ENCODE results near the gene WIF1. TPM values are rescaled to one million over a fixed set of nuclear protein-coding genes. Genes with fewer than 3 reads are reported as not detected.

The WIF1 gene
- total and polyA plus RNA-seq, 2 of the 8 experiments (the other 6 are each of a cell fraction or from before 2014, with no cell fraction given): 1.8 to 9.1 TPM

- Histone ChIP-seq H4K20me1 (replicated peaks in 1 of 2; ENCODE audit: control insufficient read depth in 1 of 2, insufficient read depth in 2 of 2, low read length in 2 of 2) (peaks cover 0 to 2% of the 10 kb centered on the region in 2 experiments), H2AK5ac (ENCODE audit: low read depth, low read length) (no peak overlapping the region), H3K9me3 (ENCODE audit: insufficient read depth in 2 of 2, low read depth in 1 of 2, low read length in 1 of 2) (no peaks in the 10 kb centered on the region), H3K36me3 (ENCODE audit: control insufficient read depth in 2 of 4, insufficient read depth in 4 of 4, low read length in 3 of 4) (no peaks in the 10 kb centered on the region), H2BK120ac (replicated peaks; ENCODE audit: low read depth, low read length) (no peak overlapping the region), H2BK15ac (ENCODE audit: low read length) (no peak overlapping the region), H3K23me2 (ENCODE audit: low read depth, low read length) (peaks cover 3% of the 10 kb centered on the region; the same call in 1 of the 2 replicates), H3K4me3 (ENCODE audit: extremely low read depth in 1 of 4, insufficient read depth in 2 of 4, low read depth in 3 of 4, low read length in 4 of 4) (no peak overlapping the region), H3K23ac (ENCODE audit: insufficient read length) (no peak overlapping the region), H3K18ac (ENCODE audit: extremely low read depth, low read length) (no peak overlapping the region), H4K91ac (replicated peaks; ENCODE audit: insufficient read length, low read length) (no peak overlapping the region), H3K4me1 (replicated peaks in 1 of 4; ENCODE audit: control insufficient read depth in 3 of 4, insufficient read depth in 4 of 4, low read length in 3 of 4) (no peaks in the 10 kb centered on the region; a peak in 1 of 7 replicates), H3K27me3 (replicated peaks in 1 of 4; ENCODE audit: control insufficient read depth in 3 of 4, extremely low read depth in 1 of 4, insufficient read depth in 3 of 4, low read length in 3 of 4) (peaks cover 0 to 14% (median 11%) of the 10 kb centered on the region in 4 experiments; a peak in 6 of 7 replicates), H2BK12ac (ENCODE audit: low read depth, low read length) (no peak overlapping the region), H2BK5ac (ENCODE audit: low read depth, low read length) (no peak overlapping the region), H2BK20ac (ENCODE audit: low read length) (no peak overlapping the region), H3K56ac (replicated peaks; ENCODE audit: insufficient read length, low read depth, low read length) (no peak overlapping the region), H3K14ac (ENCODE audit: insufficient read length) (no peak overlapping the region), H3K79me1 (ENCODE audit: low read depth, low read length) (no peaks in the 10 kb centered on the region), H3K79me2 (ENCODE audit: control insufficient read depth in 1 of 2, insufficient read depth in 2 of 2, low read length in 2 of 2) (no peaks in the 10 kb centered on the region), H3K4ac (replicated peaks; ENCODE audit: insufficient read length, low read depth, low read length) (no peak overlapping the region), H3K27ac (ENCODE audit: low read depth, low read length) (no peak overlapping the region), H4K5ac (ENCODE audit: insufficient read length, low read depth, low read length) (no peak overlapping the region), H3K4me2 (ENCODE audit: insufficient read depth in 1 of 2, low read depth in 2 of 2, low read length in 2 of 2) (no peak overlapping the region), H3K9ac (replicated peaks in 1 of 4; ENCODE audit: extremely low read depth in 1 of 4, low read depth in 3 of 4, low read length in 3 of 4) (no peak overlapping the region), H2AFZ (ENCODE audit: low read length) (no peak overlapping the region), H4K8ac (ENCODE audit: extremely low read depth, insufficient read depth, low read length) (no peak overlapping the region)
- TF ChIP-seq JUND (IDR thresholded peaks at IDR 0.05; ENCODE audit: low read length): no peak
- no peak for TF ChIP-seq TCF12 (IDR thresholded peaks at IDR 0.05; ENCODE audit: low read depth, low read length)
- no peak for TF ChIP-seq BCL11A (IDR thresholded peaks at IDR 0.05; ENCODE audit: low read depth in 2 of 2, low read length in 2 of 2)
- no peak for TF ChIP-seq GABPA (IDR thresholded peaks at IDR 0.05; ENCODE audit: borderline replicate concordance, insufficient read depth, low read length)
- no peak for TF ChIP-seq HDAC6 (IDR thresholded peaks at IDR 0.05; ENCODE audit: low read depth, low read length)
- no peak for TF ChIP-seq CBX8 (IDR thresholded peaks at IDR 0.05; ENCODE audit: borderline replicate concordance, low read depth, low read length)
- TF ChIP-seq CREB1 (IDR thresholded peaks at IDR 0.05): no peak
- DNase-seq (ENCODE audit: low read depth in 1 of 2, low spot score in 2 of 2) (no peak), FAIRE-seq (no peak)
- POLR2A ChIA-PET (ENCODE audit: partially characterized antibody): no interaction called here
- CTCF ChIA-PET (ENCODE audit: partially characterized antibody): interaction anchor here (0.6 to 2.8 kb wide), 9 partner anchors 14 to 1304 kb away, joined by 3 to 12 read pairs (median 4); no protein-coding TSS in a partner anchor
- 73% methylated on average over 2 of the region's 2 CpGs; no CpG with 5 or more reads in 1 of the 2 experiments for WGBS, 2 experiments (ENCODE audit: extremely low coverage in 1 of 2, insufficient coverage in 1 of 2, insufficient read length in 1 of 2, insufficient replicate concordance in 2 of 2, low coverage in 1 of 2, low lambda C conversion rate in 2 of 2, missing lambda C conversion rate in 1 of 2)
Measured at GRCh38 chr12:65125975-65126374, 4.9 kb upstream of the WIF1 start.

All from H1 (cell line).